GM12801 (cell line): Measurements from ENCODE around the gene CREB3L1.

Source experiments
- CTCF ChIP-seq: IDR thresholded peaks from one replicate; pipeline ENCODE4 v1.5.1; 2011; ENCODE audit warnings: control low read depth; ENCODE audit not compliant: insufficient read length; ENCODE audit errors: extremely low read depth

Gene CREB3L1

GRCh38 chr11:46271875-46272815 is 5.3 kb upstream of the CREB3L1 start:
- no peak for TF ChIP-seq CTCF

GRCh38 chr11:46272816-46273427 is 4.5 kb upstream of the CREB3L1 start:
- no peak for TF ChIP-seq CTCF

GRCh38 chr11:46273511-46274205 is 3.8 kb upstream of the CREB3L1 start:
- no peak for TF ChIP-seq CTCF

- no peak for TF ChIP-seq CTCF
These were observed 1.4 kb upstream of the CREB3L1 start for GRCh38 chr11:46275964-46276641.

GRCh38 chr11:46277313-46277621 is 195 bp upstream of the CREB3L1 start:
- TF ChIP-seq CTCF: no peak

- no peak for TF ChIP-seq CTCF
These were observed 1.1 kb downstream of the CREB3L1 start for GRCh38 chr11:46278387-46279125.
